ENCODE data around the gene DHRS9. TPM values are rescaled to one million over a fixed set of nuclear protein-coding genes. Genes with fewer than 3 reads are reported as not detected.

DHRS9 gene
- polyA plus RNA-seq, 1 donor = 0.68 TPM

GRCh38 chr2:169065864-169066517 lies 3.4 kb upstream of the DHRS9 start:
- DNase-seq = no peak

GRCh38 chr2:169066897-169067296 lies 2.5 kb upstream of the DHRS9 start:
- no peak for DNase-seq

- no peak for DNase-seq
These were observed 470 bp downstream of the DHRS9 start for GRCh38 chr2:169069833-169070232.

DNA sequence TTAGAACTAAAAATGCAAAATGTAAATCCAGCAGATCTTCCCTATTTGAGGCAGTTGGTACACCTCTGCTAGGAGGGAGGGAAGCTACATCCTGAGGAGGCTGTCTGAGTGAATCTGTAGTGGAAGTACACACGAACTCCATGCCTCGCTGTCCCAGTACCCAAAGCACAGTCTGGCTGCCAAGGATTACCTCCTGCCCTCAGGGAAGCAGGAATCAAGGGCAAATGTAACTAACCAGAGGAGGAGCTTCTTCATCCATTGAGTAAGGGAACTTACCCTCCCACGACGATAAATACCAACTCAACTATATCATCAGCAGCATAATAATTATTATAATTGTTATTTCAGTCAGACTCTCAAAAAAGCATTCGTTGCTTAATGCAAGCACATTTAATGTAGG lies 2.1 kb downstream of the DHRS9 start:
- DNase-seq = no peak

DNA sequence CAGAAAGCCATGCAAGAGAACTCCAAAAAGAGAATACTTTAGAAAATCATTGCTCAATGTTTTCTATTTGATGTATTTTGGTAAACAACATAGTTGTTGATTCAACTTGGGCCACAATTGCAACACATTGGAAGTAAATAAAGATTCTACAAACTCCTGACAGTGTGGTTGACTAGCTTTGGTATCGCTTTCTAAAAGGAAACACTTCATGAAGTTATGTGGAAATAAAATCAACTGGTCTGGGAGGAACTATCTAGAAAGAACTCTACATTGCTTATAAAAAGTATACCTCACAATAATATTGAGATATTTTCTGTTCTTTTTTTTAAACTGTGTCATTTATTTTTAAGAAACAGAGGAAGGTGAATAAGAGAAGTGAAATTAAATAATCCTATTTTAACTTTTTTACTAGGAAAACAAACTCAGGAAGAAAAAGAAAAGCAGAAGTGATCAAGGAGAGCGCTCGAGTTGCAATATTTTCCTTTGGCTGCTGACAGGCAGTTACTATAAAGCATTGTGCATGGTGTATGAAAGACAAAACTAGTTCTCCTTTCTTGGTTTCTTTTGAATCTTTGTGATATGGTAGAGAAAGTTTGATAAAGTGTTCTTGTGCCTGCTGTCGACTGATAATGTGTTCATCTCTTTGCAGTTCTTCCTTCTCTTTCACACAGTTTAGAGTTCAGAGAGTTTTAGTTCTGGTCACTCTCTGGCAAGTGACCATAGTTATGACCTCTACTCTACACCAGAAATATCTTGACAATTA lies 3.0 kb downstream of the DHRS9 start:
- no peak for DNase-seq

GRCh38 chr2:169073211-169073962 lies 4.0 kb downstream of the DHRS9 start:
- no peak for DNase-seq

GRCh38 chr2:169073963-169074751 lies 4.8 kb downstream of the DHRS9 start:
- DNase-seq = no peak

DNA sequence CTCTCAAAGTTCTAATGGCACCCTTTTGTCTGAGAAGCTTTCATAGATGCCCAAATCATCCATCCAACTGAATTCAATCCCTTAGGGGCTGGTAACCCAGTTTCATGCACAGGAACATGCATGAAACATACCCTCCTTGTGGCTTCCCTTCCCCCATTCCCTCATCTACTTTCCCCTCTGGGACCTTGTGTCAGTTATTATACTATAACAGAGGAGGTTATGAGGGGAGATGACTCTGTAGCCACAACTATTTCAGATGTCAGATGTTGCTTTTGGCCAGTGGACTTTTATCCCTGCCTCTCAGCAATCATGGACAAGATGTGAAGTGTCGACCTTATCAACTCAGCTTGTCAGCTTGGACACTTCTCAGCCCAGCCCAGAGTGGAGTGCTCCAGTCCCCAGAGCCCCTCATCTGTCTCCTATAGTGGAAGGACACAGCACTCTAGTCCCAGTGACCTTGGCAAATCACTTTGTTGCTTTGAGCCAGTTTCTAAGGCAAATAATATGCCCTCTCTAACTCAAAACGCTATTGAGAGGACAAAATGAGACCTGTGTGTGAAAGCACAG lies 8.4 kb downstream of the DHRS9 start:
- DNase-seq = no peak

GRCh38 chr2:169080250-169081069 lies 11.1 kb downstream of the DHRS9 start:
- no peak for DNase-seq

GRCh38 chr2:169081551-169081950 lies 12.2 kb downstream of the DHRS9 start:
- no peak for DNase-seq

DNA sequence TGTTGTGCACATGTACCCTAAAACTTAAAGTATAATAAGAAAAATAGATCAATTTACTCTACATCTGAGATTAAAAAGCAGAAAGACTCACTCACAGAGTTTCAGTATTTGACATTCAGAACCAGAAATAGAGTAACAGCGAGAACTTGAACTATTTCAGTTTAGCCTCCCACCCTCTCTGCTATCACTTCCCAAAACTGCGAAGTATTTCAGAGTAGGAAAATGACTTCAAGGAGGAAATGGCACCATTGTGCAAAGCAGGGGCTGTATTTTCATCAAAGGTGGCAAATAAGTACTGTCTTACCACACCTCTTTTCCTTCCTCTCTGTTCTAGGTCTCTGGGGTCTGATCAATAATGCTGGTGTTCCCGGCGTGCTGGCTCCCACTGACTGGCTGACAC lies 13.6 kb downstream of the DHRS9 start:
- DNase-seq = no peak

- no peak for DNase-seq
These were observed 17.6 kb downstream of the DHRS9 start for GRCh38 chr2:169086893-169087467.

- DNase-seq = no peak
These were observed 18.5 kb downstream of the DHRS9 start for GRCh38 chr2:169087757-169088379.

DNA sequence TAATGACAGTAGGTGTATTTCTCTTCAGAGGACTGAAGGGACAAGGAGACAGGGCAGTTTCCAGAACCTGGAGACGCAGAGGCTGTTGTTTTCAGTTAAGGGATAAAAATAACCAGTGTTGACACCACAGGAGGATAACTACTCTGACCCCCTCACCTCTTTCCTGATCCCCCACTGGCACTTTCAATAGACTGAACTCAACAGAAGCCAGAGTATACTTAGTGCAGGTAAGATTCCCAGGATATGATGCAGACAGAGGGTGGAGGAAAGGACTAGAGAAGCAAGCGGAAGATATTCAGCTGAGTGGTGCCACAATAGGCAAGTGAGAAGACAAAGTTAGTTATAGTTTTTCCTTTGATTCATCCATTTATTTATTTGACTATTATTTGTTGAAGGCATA lies 19.8 kb downstream of the DHRS9 start:
- no peak for DNase-seq

GRCh38 chr2:169090133-169090820 lies 20.9 kb downstream of the DHRS9 start:
- no peak for DNase-seq

- no peak for DNase-seq
These were observed 21.9 kb downstream of the DHRS9 start for GRCh38 chr2:169091256-169091655.

DNA sequence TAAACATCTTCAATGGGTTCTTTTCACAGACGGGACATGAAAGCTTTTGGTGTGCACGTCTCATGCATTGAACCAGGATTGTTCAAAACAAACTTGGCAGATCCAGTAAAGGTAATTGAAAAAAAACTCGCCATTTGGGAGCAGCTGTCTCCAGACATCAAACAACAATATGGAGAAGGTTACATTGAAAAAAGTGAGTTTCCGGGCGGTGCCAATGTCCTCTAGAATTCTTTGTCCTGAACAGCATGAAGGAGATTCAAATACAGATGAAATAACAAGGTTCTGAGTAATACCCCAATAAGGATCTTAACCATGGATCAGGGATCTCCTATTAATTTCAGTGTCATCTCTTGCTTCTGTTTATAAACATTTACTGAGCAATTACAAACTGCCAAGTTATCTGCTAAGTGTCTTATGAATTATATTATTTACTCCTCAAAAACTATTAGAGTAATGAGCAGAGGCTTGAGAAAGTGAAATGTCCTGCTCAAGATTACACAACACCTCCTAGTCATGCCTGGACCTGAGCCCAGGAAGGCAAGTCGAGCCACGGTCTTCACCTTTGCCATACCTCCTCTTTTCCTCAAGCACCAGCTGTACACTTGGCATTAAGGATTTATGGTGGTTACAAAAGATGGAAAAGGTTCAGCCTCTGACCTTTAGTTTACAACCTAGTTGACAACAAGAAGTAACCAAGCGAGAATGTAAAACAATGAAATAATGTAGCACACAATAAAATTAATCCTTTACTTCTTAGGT lies 22.6 kb downstream of the DHRS9 start:
- DNase-seq = no peak

- no peak for DNase-seq
These were observed 24.2 kb downstream of the DHRS9 start for GRCh38 chr2:169093535-169093934.

GRCh38 chr2:169094676-169095075 lies 25.3 kb downstream of the DHRS9 start:
- no peak for DNase-seq

All from left kidney (tissue), 2 donors.